ENCODE measurements around the gene GNAZ. TPM values are rescaled to one million over a fixed set of nuclear protein-coding genes. Genes with fewer than 3 reads are reported as not detected.

GNAZ gene
- total and polyA plus RNA-seq, 4 donors = 0.21 to 2.2 (median 0.38) TPM

DNA sequence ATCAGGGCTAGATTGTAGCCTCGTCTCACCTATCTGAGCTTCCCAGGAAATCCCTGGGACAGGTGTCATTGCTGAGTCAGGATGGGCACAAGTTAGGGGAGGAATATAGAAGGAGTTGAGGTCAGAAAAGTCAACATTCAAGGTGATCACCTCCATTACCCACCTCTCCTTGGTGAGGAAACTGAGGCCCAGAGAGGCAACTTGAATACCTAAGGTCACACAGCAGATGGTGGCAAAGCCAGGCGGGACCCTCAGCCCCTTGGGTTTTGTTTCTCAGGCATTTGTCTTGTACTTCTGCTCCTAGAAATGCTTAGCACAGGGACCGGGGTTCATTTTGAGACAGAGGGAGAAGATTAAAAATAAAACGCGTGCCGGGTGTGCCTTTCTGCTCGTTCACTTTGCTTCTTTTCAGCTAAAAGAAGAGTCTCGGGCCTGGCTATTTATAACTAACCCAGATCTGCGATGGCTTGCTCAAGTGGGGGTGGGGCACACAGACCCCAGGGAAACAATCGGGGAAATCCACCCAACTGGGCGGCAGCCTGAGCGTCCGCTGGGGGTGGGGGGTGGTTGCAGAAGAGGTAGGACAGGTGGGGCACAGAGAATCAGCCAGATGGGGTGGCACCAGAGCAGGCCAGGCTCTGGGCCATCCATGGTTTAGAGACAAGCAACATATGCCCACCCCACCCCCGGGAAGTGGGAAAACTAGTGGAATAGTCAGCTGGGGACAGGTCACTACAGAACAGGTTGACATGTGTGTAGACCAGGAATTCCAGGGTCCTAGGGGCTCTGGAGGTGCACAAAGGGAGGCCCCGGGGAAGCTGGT, 3.9 kb upstream of the GNAZ start:
- no peaks in the 10 kb centered on the region for H3K27me3 ChIP-seq (ENCODE audit: control insufficient read depth in 4 of 4, insufficient read depth in 4 of 4, low read length in 3 of 4)
- TF ChIP-seq SP1 (IDR thresholded peaks at IDR 0.05) (no peak), FOXA1 (IDR thresholded peaks at IDR 0.05) (no peak), GABPA (IDR thresholded peaks at IDR 0.05 in 1 of 2, conservative IDR thresholded peaks at IDR 0.05 in 1 of 2) (no peak), EGR1 (IDR thresholded peaks at IDR 0.05; ENCODE audit: low read depth in 2 of 2) (no peak), HNF4A (conservative IDR thresholded peaks at IDR 0.05) (no peak), JUND (IDR thresholded peaks at IDR 0.05) (no peak), NR2F2 (IDR thresholded peaks at IDR 0.05) (no peak)
- TF ChIP-seq, protein P1, sequence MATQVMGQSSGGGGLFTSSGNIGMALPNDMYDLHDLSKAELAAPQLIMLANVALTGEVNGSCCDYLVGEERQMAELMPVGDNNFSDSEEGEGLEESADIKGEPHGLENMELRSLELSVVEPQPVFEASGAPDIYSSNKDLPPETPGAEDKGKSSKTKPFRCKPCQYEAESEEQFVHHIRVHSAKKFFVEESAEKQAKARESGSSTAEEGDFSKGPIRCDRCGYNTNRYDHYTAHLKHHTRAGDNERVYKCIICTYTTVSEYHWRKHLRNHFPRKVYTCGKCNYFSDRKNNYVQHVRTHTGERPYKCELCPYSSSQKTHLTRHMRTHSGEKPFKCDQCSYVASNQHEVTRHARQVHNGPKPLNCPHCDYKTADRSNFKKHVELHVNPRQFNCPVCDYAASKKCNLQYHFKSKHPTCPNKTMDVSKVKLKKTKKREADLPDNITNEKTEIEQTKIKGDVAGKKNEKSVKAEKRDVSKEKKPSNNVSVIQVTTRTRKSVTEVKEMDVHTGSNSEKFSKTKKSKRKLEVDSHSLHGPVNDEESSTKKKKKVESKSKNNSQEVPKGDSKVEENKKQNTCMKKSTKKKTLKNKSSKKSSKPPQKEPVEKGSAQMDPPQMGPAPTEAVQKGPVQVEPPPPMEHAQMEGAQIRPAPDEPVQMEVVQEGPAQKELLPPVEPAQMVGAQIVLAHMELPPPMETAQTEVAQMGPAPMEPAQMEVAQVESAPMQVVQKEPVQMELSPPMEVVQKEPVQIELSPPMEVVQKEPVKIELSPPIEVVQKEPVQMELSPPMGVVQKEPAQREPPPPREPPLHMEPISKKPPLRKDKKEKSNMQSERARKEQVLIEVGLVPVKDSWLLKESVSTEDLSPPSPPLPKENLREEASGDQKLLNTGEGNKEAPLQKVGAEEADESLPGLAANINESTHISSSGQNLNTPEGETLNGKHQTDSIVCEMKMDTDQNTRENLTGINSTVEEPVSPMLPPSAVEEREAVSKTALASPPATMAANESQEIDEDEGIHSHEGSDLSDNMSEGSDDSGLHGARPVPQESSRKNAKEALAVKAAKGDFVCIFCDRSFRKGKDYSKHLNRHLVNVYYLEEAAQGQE (IDR thresholded peaks at IDR 0.05) = no peak
- TF ChIP-seq, protein P2, sequence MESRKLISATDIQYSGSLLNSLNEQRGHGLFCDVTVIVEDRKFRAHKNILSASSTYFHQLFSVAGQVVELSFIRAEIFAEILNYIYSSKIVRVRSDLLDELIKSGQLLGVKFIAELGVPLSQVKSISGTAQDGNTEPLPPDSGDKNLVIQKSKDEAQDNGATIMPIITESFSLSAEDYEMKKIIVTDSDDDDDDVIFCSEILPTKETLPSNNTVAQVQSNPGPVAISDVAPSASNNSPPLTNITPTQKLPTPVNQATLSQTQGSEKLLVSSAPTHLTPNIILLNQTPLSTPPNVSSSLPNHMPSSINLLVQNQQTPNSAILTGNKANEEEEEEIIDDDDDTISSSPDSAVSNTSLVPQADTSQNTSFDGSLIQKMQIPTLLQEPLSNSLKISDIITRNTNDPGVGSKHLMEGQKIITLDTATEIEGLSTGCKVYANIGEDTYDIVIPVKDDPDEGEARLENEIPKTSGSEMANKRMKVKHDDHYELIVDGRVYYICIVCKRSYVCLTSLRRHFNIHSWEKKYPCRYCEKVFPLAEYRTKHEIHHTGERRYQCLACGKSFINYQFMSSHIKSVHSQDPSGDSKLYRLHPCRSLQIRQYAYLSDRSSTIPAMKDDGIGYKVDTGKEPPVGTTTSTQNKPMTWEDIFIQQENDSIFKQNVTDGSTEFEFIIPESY (IDR thresholded peaks at IDR 0.05) = no peak
- H3K36me3 ChIP-seq (ENCODE audit: control insufficient read depth in 4 of 4, insufficient read depth in 3 of 4, low read depth in 1 of 4, low read length in 3 of 4) = no peaks in the 10 kb centered on the region
- DNase-seq (ENCODE audit: low spot score) = peak; percentile 27
- H3K4me1 ChIP-seq (ENCODE audit: control insufficient read depth in 4 of 4, insufficient read depth in 4 of 4, low read length in 3 of 4) = peaks cover 0 to 14% (median 4%) of the 10 kb centered on the region in 4 donors
- no peak overlapping the region for H3K9ac ChIP-seq (ENCODE audit: low read depth in 1 of 2, low read length in 2 of 2)
- no peak overlapping the region for H3K27ac ChIP-seq (ENCODE audit: low read depth in 1 of 2, low read length in 2 of 2)
- 91% methylated on average over 15 of the region's 15 CpGs for WGBS
- no peaks in the 10 kb centered on the region for H3K9me3 ChIP-seq (ENCODE audit: control insufficient read depth in 4 of 4, low read length in 3 of 4)
- H3K4me3 ChIP-seq (ENCODE audit: low read depth in 1 of 3, low read length in 3 of 3) = no peak overlapping the region

DNA sequence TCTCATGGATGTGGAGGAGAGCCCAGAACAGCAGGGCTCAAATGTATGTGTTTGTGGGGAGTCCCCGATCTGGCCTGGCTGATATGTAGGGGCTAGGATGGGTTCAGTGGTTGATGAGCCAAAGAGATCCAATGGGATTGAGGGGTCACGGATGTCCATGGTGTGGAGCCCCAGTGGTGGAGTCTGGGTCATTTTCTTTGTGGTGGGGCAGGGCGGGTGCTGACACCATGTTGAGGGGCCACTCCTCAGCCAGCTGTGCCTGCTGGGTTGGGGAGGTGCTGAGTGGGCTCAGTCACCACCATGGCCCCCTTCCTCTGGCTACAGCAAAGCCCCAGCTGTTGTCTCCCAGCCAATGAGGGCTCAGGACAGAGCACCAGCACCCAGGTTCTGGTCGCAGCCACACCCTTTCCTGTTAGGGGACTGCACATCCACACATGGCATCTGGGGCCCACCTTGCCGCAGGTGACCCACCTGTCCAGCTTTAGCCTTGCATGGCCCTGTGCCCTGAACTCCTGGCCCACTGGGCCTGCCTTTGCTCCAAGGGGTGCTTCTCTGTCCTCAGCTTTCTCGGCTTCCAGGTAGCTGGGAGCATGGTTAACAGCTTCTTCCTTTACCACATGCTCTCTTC, 3.2 kb upstream of the GNAZ start:
- Histone ChIP-seq H3K9me3 (ENCODE audit: control insufficient read depth in 4 of 4, low read length in 3 of 4) (no peaks in the 10 kb centered on the region), H3K9ac (ENCODE audit: low read depth in 1 of 2, low read length in 2 of 2) (no peak overlapping the region), H3K27me3 (ENCODE audit: control insufficient read depth in 4 of 4, insufficient read depth in 4 of 4, low read length in 3 of 4) (no peaks in the 10 kb centered on the region), H3K36me3 (ENCODE audit: control insufficient read depth in 4 of 4, insufficient read depth in 3 of 4, low read depth in 1 of 4, low read length in 3 of 4) (no peaks in the 10 kb centered on the region), H3K4me1 (ENCODE audit: control insufficient read depth in 4 of 4, insufficient read depth in 4 of 4, low read length in 3 of 4) (peaks cover 0 to 14% (median 4%) of the 10 kb centered on the region in 4 donors), H3K27ac (ENCODE audit: low read depth in 1 of 2, low read length in 2 of 2) (no peak overlapping the region), H3K4me3 (ENCODE audit: low read depth in 1 of 3, low read length in 3 of 3) (no peak overlapping the region)
- peak; percentile 12 for DNase-seq (ENCODE audit: low spot score)
- no peak for TF ChIP-seq RAD21 (IDR thresholded peaks at IDR 0.05)
- WGBS = 92% methylated on average over 6 of the region's 6 CpGs

DNA sequence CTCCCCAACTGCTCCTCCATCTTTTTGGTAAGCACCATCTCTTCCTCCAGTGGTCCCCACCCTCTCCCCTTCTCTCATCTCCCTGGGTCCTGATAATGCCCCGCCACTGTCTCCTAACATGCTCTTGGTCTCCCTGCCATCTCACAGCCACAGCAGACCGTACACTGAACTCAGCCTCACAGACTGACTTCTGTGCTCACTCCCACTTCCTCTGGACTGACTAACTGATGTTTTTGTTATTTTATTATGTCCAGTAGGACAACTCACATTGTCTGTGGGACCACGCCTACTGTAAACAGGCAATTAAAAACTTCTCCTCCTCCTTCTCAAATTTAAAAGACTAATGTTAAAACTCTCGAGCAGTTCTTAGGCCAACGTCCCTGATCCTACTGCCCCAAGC, 2.6 kb upstream of the GNAZ start:
- TF ChIP-seq HNF4G (IDR thresholded peaks at IDR 0.05) = no peak
- TF ChIP-seq, protein P2 (IDR thresholded peaks at IDR 0.05) = no peak
- TF ChIP-seq YY1 (IDR thresholded peaks at IDR 0.05) = no peak
- TF ChIP-seq GABPA (IDR thresholded peaks at IDR 0.05 in 1 of 2, conservative IDR thresholded peaks at IDR 0.05 in 1 of 2) = no peak
- no peak for TF ChIP-seq SP1 (IDR thresholded peaks at IDR 0.05)
- TF ChIP-seq RAD21 (IDR thresholded peaks at IDR 0.05) = no peak
- TF ChIP-seq RXRA (IDR thresholded peaks at IDR 0.05) = no peak
- no peak for TF ChIP-seq HNF4A (conservative IDR thresholded peaks at IDR 0.05)
- TF ChIP-seq EGR1 (IDR thresholded peaks at IDR 0.05; ENCODE audit: low read depth in 2 of 2) = no peak
- TF ChIP-seq FOXA2 (IDR thresholded peaks at IDR 0.05) = no peak
- H3K27ac ChIP-seq (ENCODE audit: low read depth in 1 of 2, low read length in 2 of 2) = no peak overlapping the region
- peak; percentile 22 for DNase-seq (ENCODE audit: low spot score)
- WGBS = 83% methylated on average over 5 of the region's 5 CpGs
- peaks cover 0 to 14% (median 4%) of the 10 kb centered on the region in 4 donors for H3K4me1 ChIP-seq (ENCODE audit: control insufficient read depth in 4 of 4, insufficient read depth in 4 of 4, low read length in 3 of 4)
- no peaks in the 10 kb centered on the region for H3K27me3 ChIP-seq (ENCODE audit: control insufficient read depth in 4 of 4, insufficient read depth in 4 of 4, low read length in 3 of 4)
- H3K9me3 ChIP-seq (ENCODE audit: control insufficient read depth in 4 of 4, low read length in 3 of 4) = no peaks in the 10 kb centered on the region
- H3K36me3 ChIP-seq (ENCODE audit: control insufficient read depth in 4 of 4, insufficient read depth in 3 of 4, low read depth in 1 of 4, low read length in 3 of 4) = no peaks in the 10 kb centered on the region
- no peak overlapping the region for H3K9ac ChIP-seq (ENCODE audit: low read depth in 1 of 2, low read length in 2 of 2)
- no peak overlapping the region for H3K4me3 ChIP-seq (ENCODE audit: low read depth in 1 of 3, low read length in 3 of 3)
